Forelimb muscle (tissue), 1 donor: Measurements from ENCODE around the gene ERG. TPM values are rescaled to one million over a fixed set of nuclear protein-coding genes. Genes with fewer than 3 reads are reported as not detected.
A peak's percentile ranks its signal among the peaks of the same experiment; 100 is the strongest.

ENCODE experiments used
- DNase-seq: peaks from one replicate; pipeline ENCODE4 v3.0.0-alpha.2; 2013; ENCODE audit warnings: low read depth
- polyA plus RNA-seq: library from polyadenylated mRNA; unstranded; fragments of 120-200 nt; gene quantifications from one replicate; pipeline ENCODE4 v1.2.1, GENCODE V29; 2013; ENCODE audit not compliant: insufficient read length

Gene ERG
- polyA plus RNA-seq = 16.4 TPM

DNA sequence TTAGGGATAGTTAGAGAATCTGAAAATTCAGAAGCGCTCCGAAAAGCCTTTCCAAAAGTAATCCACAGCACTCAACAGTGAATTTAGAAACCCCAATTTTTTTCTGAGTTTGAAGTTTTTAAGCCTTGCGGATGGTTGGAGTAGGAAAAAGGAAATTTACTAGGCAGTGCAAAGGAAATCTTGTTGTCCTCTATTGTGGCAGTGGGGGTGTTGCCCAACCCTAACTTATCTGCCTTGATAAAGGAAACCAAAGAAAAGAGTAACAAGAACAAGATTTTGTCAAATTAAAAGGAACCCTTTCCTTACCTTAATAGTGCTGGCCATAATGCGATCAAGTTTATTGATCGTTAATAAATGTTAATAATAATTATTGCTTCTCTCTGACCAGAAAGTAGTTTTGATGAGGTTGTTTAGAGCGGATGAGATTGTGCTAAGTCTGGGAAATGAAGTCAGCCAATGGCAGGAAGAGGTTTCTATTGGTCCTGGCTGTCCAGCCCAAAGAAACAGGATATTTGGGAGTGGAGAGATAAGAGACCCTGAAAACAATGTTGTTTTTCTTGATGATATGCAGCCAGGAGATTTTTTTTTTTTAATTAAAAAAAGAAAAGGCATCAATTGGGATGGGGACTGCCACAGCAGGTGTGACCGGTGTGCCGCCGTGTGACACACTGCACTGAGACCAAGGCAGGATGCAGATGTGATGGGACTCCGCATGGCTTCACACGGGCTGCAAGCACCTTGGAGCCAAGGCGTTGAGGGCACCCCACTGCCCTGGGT is at the start of gene ERG:
ERG (minus strand) TSS at position 421 of the 777 bp plus-strand sequence; CDS start at position 324, 97 bp downstream.
- no peak for DNase-seq

DNA sequence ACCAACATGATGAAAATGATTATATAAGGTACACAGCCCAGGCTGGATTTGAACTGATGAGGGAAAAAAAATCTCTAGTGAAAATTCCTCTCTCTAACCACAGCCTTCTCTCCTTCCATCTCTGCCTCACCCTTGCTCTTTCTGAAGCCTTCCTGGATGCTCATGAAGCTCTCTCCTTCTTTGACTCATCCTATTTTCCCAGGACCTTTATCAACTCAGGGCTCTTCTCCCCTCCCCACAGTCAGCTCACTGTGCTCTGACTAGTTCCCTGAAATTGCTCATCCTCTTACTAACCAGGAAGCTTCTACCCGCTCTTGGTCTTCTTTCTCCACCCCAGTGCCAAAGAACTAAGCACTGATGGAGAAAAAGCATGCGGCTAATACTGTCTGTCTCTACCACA is 46.4 kb upstream of the ERG start:
- DNase-seq = no peak

- DNase-seq = no peak
Measured at GRCh38 chr21:38542263-38542662, 44.0 kb upstream of the ERG start.

- no peak for DNase-seq
Measured at GRCh38 chr21:38538353-38538752, 40.1 kb upstream of the ERG start.

DNA sequence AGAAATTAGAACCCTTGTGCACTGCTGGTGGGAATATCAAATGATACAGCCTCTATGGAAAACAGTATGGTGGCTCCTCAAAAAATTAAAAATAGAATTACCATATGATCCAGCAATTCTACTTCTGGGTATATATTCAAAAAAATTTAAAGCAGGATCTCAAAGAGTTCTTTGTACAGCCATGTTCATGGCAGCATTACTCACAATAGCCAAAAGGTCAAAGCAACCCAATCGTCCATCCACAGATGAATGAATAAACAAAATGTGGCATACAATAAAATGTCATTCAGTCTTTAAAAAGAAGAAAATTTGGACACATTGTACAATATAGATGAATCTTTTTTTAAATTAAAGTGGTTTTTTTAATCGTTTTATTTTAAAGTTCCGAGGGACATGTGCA is 36.3 kb upstream of the ERG start:
- no peak for DNase-seq

GRCh38 chr21:38533887-38534286 is 35.6 kb upstream of the ERG start:
- DNase-seq = no peak

DNA sequence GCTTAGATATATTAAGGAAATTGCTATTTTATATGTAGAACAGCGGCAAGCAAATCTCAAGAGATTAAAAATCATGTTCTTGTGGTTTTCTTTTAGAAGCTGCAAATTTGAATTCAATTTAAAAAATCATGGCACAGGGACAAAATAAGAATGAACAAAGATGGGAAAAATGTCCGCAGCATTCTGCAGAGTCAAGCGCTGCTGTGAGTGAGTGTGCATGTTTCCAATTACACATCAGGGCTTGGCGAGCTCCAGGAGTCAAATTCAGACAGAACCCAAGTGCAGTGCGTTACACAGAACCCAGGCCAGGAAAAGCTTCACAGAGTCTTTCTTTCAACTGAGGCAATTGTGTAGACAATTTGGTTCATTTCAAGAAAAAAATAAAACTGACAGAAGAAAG is 33.3 kb upstream of the ERG start:
- peak; percentile 66 for DNase-seq

GRCh38 chr21:38531039-38531541 is 32.8 kb upstream of the ERG start:
- DNase-seq = no peak

- no peak for DNase-seq
Measured at GRCh38 chr21:38527737-38528136, 29.5 kb upstream of the ERG start.

GRCh38 chr21:38525454-38525853 is 27.2 kb upstream of the ERG start:
- DNase-seq = no peak

DNA sequence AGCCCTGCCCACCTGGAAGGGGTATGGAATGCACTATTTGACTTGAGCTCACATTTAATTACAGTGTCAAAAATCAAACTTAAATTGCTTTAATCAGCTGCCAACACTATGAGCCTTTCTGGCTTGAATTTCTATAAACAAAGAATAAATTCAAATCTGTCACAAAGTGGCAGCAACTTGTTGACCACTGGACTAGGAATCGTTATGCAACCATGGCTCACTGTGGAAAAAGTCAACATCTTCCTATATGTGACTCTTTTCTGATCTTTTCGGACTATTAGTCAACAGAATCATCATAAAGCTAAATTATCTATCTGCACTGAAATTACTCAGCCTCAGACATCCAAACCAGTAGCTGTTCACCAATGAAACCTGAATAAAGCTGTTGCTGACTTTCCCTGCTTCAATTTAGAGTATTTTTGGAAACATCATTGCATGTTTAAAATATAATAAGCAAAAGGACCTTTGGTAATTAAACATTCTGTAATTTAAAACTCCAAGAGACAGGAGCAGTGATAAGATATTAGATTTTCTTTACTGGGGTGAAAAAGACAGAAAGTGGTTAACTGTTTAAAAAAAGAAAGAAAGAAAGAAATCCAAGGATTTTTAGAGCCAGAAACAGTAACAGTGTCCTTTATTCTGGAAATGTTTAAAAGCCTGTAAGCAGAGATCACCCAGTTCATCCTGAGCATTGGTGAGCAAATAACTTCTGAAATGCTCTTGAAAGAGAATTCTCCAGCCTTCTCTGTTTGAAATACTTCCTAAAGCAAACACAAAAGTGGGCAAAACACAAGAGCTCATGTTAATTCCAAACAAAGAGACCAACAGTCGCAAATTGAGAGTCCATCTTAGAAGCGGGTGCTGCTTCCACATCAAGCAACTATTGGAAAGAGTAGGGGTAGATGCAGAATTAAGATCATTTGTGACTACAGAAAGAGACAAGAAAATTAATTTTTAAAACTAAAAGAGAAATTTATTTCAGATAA is 26.2 kb upstream of the ERG start:
- no peak for DNase-seq

GRCh38 chr21:38520511-38520910 is 22.2 kb upstream of the ERG start:
- DNase-seq = no peak

DNA sequence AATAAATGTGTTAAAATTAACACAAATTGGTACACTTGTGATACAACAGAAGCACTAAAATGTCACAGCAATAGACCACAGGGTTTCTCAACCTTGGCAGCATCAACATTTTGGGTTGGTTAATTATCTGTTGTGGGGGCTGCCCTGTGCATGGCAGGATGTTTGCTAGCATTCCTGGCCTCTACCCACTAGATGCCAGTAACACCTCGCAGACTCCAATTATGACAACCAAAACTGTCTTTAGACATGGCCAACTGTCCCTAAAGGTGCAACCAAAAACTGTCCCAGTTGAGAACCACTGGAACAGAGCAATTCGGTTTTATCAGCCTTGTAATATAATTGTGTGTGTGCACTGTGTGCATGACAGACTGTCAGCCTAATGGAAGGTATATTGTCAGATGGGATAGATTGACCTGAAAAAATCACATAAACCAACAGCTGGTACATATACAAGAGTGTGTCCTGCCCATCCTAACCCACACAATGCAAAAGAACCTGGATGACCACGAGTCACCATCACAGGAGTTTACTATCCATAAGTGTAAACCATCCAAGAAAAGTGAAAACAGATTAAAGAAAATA is 13.5 kb upstream of the ERG start:
- DNase-seq = no peak

DNA sequence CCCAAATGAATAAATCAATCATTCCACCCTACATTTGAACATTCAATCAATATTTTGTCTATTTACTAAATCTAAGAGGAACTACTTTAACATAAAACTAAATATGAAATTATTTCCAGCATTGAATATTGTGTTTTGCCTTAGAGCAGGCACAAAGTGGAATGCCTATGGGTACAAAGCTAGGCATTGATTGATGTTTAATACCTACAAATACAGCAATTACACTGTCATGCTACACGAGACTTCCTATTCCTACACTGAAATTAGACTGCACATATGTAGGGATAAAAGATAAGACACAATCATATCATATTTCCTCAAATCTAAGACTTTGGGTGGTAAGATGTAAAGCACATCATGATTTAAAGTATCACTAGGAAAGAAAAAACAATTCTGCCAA is 12.9 kb upstream of the ERG start:
- DNase-seq = no peak

DNA sequence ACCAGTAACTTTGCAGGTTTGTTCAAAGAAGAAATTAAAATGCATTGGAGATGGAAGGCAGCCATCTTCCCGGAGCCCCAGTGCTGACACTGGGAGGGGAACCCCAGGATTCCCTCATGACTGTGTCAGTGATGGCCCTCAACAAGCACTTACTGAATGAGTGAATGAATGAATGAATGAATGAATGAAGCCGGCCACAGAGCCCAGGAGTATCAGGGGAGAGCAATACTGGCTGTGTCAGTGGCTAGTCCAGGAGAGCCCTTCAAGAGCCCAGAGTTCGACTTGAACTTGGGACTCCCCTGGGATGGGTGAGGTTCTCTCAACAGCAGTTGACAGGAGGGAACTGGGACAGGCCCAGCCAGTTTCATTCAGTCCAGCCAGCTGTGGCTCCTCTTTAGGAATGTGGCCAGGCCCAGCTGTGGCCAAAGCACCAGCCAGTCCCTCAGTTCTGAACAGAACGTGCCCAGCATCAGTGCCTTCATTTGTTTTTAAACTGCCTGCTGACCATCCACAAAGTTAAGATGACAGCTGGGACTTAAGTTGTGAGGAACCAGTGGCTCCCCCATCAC is 9.2 kb upstream of the ERG start:
- DNase-seq = no peak

- DNase-seq = no peak
Measured at GRCh38 chr21:38506661-38507281, 8.5 kb upstream of the ERG start.

DNA sequence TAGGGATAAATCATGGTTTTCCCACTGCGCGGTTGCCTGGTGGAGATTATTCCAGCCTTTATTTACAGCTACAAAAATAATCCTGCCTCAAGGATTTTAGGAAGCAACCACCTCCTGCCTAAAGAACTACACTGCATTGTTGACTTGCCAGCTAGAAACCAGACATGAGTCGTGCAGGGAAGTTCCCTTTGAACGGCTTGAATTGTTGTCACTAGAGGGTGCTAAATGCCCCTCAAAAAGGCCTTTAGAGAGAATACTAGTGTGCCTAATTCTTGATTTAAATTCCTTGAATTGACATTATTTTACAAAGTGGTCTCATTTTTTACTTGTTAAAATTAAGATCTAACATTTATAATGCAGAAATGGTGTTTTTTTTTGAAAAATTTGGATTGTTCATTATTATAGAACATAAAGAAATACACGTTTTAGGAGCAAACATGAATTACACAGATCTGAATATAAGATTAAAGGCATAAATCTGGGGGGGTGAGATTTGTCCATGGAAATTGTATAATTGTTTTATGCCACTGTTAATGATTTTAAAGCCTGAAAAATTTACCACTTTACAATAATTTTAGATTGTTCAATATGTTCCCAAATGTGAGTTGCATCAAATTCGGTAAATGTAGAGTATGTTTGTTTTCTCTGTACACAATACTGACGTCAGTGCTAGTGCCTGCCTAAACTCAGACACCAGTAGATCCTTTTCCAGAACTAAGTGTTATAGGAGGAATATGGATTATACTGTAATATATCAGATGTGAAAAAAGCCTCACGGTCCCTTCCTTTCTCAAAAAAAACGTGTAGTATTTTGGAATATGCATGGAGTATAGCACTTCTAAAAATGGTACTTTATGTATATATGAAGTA is 7.6 kb upstream of the ERG start:
- DNase-seq = peak; percentile 62

DNA sequence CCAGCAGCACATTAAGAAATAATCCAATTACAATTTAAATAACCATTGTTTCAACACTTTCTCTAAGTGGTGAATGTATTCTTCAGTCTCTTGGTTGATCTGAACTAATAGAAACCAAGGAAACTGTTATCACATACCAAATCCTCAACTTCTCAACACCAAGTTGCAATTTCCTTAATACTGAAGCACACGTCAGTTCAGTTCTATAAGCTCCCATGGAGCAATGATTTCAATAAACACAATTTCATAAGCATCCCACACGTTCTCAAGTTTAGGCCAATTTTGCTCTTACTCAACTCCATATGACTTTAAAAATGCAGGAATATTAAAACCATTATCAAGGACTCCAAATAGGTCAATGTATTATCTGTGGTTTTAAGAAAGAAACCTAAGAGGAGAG is 5.8 kb upstream of the ERG start:
- DNase-seq = no peak

GRCh38 chr21:38503583-38503982 is 5.3 kb upstream of the ERG start:
- no peak for DNase-seq

DNA sequence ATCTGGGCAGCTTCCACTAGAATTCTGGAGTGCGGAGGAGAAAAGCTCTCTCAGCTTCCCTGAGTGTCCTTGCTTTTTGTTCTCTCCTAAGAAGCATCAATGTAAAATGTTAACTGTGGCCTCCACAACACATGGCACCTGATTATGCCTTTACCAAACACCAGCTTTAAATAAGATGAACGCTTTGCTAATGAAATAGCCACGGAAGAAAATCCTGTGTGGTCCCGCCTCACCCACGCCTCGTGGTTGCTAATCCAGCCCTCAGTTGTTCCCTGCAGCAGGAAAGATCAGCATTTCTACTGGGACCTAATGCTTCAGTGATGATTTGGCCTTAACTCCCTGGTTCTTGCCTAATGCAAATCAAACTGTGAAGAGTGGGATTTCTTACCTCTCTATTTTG is 1.8 kb upstream of the ERG start:
- DNase-seq = no peak
